ELR (cell line): ENCODE results near the gene PPP1CA.
"Not testable (repeated sequence)": the region's sequence is repeated elsewhere in the genome, so short reads cannot be mapped to it uniquely, and the experiment has no call there.

Source experiments
- DNase-seq: peaks from one replicate; pipeline ENCODE4 v3.0.0-alpha.2; 2015; ENCODE audit warnings: low read depth

PPP1CA gene

GRCh38 chr11:67402192-67402839 lies 658 bp upstream of the PPP1CA start:
- not testable (repeated sequence) for DNase-seq

GRCh38 chr11:67400942-67401494 lies 640 bp downstream of the PPP1CA start:
- peak; percentile 36 for DNase-seq

- no peak for DNase-seq
Measured at GRCh38 chr11:67400251-67400941, 1.3 kb downstream of the PPP1CA start.

GRCh38 chr11:67398661-67399563 lies 2.7 kb downstream of the PPP1CA start:
- DNase-seq: no peak

- no peak for DNase-seq
Measured at GRCh38 chr11:67397986-67398660, 3.5 kb downstream of the PPP1CA start.

GRCh38 chr11:67397536-67397935 lies 4.1 kb downstream of the PPP1CA start:
- DNase-seq: no peak

- DNase-seq: no peak
Measured at GRCh38 chr11:67396587-67397389, 4.9 kb downstream of the PPP1CA start.

GRCh38 chr11:67396259-67396581 lies 5.4 kb downstream of the PPP1CA start:
- DNase-seq: no peak

GRCh38 chr11:67395555-67396258 lies 6.0 kb downstream of the PPP1CA start:
- DNase-seq: no peak

- no peak for DNase-seq
Measured at GRCh38 chr11:67393990-67394389, 7.7 kb downstream of the PPP1CA start.

GRCh38 chr11:67393437-67393836 lies 8.2 kb downstream of the PPP1CA start:
- DNase-seq: no peak

- peak; percentile 42 for DNase-seq
Measured at GRCh38 chr11:67392183-67392715, 9.4 kb downstream of the PPP1CA start.

- DNase-seq: peak; percentile 96
Measured at GRCh38 chr11:67391304-67392182, 10.1 kb downstream of the PPP1CA start, which contains the start of gene RAD9A. Gene RAD9A, plus strand, starts transcription at chr11:67391986. Its CDS starts 59 bp downstream, at chr11:67392045.

GRCh38 chr11:67390947-67391303 lies 10.7 kb downstream of the PPP1CA start:
- DNase-seq: no peak

- peak; percentile 46 for DNase-seq
Measured at GRCh38 chr11:67389477-67389876, 12.2 kb downstream of the PPP1CA start.

GRCh38 chr11:67387518-67387917 lies 14.1 kb downstream of the PPP1CA start:
- no peak for DNase-seq

- no peak for DNase-seq
Measured at GRCh38 chr11:67387069-67387468, 14.6 kb downstream of the PPP1CA start.

- peak; percentile 62 for DNase-seq
Measured at GRCh38 chr11:67384851-67385366, 16.7 kb downstream of the PPP1CA start.
